Adipose tissue (tissue), 3 donors: ENCODE results near the gene CSRNP3. TPM values are rescaled to one million over a fixed set of nuclear protein-coding genes. Genes with fewer than 3 reads are reported as not detected.

Experiments used
- H3K27ac ChIP-seq: one replicate; pipeline ENCODE4 v1.5.1; 2013; ENCODE audit warnings: low read depth, low read length
- WGBS, 3 donors: extraction: QIAGEN DNeasy Blood & Tissue Kit; methylation state at CpG; one replicate each; pipeline ENCODE4 v1.1.7; 2013; 5-methylcytosine and 5-hydroxymethylcytosine counted together
- polyA plus RNA-seq, 3 donors: library from polyadenylated mRNA; stranded (reverse); fragments of 200-250 nt; gene quantifications; one replicate each; pipeline ENCODE4 v1.2.3, GENCODE V29; 2013
- donor health status: healthy with polysubstance abuse.
- donor health status: Bipolar disorder and iron deficiency.
- donor health status: healthy.

Gene CSRNP3
- polyA plus RNA-seq, 3 donors: 0.11 to 0.46 (median 0.45) TPM

DNA sequence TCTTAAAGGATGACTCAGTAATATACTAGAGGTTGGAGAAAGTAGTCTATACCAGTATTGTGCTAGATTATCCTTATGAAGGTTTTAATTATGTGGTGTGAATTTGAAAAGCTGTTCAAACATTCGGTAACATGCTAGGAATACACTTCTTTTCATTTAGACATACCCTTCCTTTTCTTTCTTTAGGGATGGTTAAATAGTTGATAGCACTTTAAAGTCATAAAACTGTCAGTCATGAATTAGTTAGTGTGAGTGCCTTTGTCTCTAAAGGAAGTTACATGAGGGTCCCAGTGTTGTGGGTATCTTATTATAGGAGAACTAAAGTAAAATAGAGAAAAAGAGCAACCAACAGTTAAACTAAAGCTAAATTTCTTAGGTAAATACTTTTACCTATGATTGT lies 149.3 kb downstream of the CSRNP3 start:
- 56 to 87% (median 67%) methylated on average over 1 of the region's 1 CpG for WGBS, 3 donors

DNA sequence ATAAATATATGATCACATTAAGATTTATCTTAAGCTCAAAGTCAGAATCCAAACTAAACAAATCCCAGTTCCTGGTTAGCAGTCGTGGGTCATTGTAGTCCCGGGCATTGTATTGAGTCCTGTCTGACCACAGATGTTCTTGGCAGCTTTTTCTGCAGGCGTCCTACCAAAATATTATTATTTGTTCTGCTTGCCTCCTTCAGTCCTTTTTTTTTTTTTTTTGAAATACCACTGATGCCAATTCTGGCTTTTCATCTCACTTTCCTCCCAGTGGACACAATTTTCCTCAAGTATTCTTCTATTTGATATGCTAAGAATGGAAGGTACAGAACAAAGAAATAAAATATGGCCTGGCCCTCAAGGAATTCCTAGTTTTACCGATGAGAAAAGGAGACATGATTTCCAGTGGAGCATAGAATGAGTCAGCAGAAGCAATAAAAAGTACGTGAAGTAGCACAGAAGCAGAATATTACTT lies 151.6 kb downstream of the CSRNP3 start:
- WGBS, 3 donors: 49 to 69% (median 57%) methylated on average over 5 of the region's 5 CpGs
- no peak overlapping the region for H3K27ac ChIP-seq

More for the DNA sequence above, 149.3 kb downstream of the CSRNP3 start:
- H3K27ac ChIP-seq: no peak overlapping the region

DNA sequence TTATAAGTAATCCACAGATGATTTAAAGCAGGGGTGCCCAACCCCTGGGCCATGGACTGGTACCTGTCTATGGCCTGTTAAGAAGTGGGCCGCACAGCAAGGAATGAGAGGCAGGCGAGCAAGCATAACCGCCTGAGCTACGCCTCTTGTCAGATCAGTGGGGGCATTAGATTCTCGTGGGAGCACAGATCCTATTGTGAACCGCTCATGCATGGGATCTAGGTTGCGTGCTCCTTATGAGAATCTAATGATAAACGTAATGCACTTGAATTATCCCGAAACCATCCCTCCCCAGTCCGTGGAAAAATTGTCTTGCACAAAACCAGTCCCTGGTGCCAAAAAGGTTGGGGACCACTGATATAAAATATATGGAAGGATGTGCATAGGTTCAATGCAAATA lies 153.7 kb downstream of the CSRNP3 start:
- no peak overlapping the region for H3K27ac ChIP-seq
- 96 to 98% (median 97%) methylated on average over 10 of the region's 10 CpGs for WGBS, 3 donors

DNA sequence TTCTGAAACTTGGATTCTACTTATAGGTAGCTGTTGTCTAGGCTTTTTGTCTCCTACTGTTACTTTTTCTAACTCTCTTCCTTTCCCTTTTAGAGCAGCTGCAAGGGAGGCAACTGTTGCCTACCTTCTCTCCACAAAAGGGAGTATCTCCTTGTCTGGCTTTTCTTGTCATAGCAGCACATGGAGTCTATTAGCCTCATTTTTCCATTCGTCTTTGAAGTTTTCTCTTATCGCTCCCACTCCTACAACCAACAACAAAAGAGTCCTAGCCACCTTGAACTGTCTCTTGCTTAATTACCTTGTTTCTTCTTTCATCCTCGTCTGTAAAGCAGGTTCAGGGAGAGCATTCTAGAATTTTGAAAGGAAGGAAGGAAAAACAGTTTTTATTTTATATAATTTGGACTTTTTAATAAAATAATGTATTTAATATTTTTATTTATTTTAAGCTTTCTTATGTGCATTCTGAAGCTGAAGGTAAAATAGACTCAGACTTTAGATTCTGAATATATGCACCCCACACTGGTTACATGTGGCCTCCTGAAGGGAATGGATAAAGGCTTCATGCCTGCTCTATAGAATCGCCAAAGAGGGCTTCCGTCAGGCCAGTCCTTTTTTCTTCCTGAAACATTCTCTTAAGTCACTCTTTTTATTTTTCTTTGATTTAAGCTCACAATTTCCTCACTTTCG lies 154.4 kb downstream of the CSRNP3 start:
- H3K27ac ChIP-seq: no peak overlapping the region
- 88 to 95% (median 88%) methylated on average over 6 of the region's 6 CpGs for WGBS, 3 donors

DNA sequence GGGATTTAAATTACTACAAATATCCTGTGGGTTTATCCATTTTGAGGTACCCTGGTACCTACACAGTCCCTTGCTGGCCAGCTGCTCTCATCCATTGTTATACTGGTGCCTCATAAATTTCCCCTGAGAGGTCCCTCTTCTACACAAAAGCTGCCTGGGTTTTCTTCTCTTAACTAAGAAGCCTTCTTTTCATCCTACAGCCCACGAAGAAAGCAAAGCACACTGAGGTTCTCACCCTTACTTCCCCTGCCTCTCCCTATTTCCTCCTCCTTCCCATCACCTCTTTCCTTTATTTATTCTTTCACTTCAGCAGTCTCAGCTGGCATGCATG lies 154.9 kb downstream of the CSRNP3 start:
- no peak overlapping the region for H3K27ac ChIP-seq

DNA sequence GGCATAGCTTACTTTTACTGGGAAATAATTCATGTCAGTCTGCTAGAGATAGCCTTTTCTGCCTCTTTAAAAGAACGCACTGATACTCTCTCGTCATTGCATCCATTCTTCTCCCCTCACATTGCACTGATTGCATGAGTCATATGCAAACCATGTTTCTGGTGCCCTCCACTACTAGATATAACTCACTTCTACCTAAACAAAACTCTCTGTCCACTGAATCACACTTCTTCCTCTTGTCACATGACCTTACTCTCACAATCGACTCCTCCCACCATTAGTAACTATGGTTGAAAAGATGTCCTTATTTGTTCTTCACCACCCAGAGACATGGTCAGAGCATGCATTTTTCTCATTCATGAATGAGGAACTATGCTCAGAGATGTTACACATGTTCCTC lies 158.0 kb downstream of the CSRNP3 start:
- no peak overlapping the region for H3K27ac ChIP-seq
- 90 to 98% (median 91%) methylated on average over 3 of the region's 3 CpGs for WGBS, 3 donors

More for the DNA sequence above, 154.9 kb downstream of the CSRNP3 start:
- WGBS, 3 donors: 73 to 82% (median 74%) methylated on average over 1 of the region's 1 CpG

DNA sequence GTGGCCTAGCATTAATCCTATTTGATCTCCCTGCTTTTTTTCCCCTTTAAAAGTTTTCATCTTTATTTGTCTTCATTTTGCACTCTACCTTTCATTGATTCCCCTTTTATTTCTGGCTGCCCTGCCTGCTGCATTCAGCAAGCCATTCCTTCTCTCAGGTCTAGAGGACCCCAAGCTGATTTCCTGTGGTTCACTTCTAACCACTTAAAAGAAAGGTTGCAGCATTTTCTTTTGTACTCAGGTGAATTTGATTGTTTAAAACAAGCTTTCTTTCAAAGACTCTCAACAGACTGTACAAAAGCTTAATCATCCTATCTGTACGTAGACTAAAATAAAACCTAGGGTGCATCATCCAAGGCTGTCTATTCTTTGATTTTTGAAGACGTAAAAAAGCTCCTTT lies 160.3 kb downstream of the CSRNP3 start:
- WGBS, 3 donors: 81 to 91% (median 87%) methylated on average over 2 of the region's 2 CpGs
- no peak overlapping the region for H3K27ac ChIP-seq

DNA sequence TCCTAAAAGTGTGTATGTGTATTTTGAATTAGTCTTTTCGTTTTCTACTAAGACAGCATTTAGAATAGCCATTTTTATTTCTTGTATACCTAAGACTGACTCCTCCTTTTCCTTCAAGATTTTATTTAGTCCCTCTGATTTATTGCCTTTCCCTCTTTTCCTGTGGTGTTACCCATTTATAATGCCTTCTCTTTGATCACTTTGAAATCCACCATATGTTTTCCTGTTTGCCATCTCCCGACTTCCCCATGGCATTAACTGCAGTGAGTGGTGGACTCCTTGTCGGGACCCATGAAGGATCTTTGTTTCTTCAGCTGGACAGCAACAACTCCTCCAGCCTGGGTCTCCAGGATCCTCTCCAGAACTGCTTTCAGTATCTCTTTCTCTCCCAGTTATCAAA lies 160.7 kb downstream of the CSRNP3 start:
- H3K27ac ChIP-seq: no peak overlapping the region
- WGBS, 3 donors: 60 to 85% (median 62%) methylated on average over 3 of the region's 3 CpGs

DNA sequence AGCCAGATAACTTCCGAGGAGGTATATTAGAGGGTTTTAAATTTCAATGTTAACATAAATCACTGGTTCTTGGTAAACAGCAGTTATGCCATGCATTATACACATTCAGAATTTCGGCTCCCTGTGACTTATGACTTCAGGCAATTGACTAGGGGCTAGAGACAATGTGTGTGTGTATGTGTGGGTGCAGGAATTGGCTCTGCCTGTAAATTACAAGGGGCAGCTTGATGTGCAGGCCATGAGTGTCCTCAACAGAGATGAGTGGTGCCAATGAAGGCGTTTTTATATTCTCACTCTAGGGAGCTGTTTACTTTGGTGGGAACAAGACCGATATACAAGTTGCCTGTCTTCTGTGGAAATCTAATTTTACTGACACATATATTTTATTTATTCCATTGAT lies 161.6 kb downstream of the CSRNP3 start:
- 71 to 91% (median 77%) methylated on average over 4 of the region's 4 CpGs for WGBS, 3 donors

DNA sequence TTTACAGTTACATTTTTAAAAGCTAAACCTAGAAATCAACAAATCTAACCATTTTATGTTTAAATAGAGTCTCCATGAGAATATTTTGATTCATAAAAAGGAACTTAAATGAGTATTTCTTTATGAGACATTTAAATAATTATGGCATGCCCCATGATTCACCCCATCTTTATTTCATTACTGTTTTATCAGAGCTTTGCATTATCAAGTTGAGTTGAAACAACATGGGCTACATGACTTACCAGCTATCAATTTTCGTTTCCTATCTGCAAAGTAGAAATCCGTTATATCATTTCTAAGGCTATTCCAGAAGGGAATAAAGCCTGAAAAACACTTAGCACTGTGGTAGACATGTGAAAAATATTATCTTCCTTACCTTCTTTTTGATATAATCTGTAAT lies 163.1 kb downstream of the CSRNP3 start:
- 83 to 86% (median 84%) methylated on average over 2 of the region's 2 CpGs for WGBS, 3 donors
- no peak overlapping the region for H3K27ac ChIP-seq

More for the DNA sequence above, 161.6 kb downstream of the CSRNP3 start:
- no peak overlapping the region for H3K27ac ChIP-seq

DNA sequence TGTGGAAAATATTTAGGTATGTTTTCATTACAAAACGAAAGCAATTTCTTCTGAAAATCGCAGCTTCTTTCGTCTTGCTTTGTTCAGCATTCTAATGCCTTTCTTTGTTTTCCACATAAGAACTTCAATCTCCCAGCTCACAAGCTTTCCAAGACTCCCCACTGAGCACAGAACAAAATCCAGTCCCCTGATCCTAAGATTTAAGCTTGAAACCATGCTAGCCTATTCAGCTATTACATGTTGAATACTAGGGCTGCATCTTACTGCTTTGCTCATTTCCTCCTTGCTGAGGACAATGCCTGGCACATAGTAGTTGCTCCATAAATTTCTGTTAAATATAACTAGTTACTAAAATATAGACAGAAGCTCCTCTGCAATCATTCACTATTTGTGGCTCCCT lies 163.9 kb downstream of the CSRNP3 start:
- no peak overlapping the region for H3K27ac ChIP-seq
- 86 to 88% (median 86%) methylated on average over 3 of the region's 3 CpGs for WGBS, 3 donors

DNA sequence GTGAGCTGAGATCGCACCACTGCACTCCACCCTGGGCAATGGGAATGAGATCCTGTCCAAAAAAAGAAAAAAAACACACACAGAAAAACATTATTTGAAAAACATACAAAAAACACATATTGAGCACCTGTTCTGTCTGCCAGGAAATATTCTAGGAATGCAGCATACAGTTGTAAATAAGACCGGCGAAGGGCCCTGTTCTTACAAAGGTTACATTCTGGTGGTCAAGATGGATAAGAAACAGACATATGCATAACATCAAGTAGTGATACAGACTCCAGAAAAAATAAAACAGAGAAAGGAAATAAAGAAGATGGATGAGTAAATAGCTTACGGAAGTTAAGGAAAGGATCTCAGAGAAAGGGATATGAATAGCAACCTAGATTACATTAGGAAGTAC lies 164.8 kb downstream of the CSRNP3 start:
- 77 to 89% (median 83%) methylated on average over 4 of the region's 4 CpGs for WGBS, 3 donors
- no peak overlapping the region for H3K27ac ChIP-seq

DNA sequence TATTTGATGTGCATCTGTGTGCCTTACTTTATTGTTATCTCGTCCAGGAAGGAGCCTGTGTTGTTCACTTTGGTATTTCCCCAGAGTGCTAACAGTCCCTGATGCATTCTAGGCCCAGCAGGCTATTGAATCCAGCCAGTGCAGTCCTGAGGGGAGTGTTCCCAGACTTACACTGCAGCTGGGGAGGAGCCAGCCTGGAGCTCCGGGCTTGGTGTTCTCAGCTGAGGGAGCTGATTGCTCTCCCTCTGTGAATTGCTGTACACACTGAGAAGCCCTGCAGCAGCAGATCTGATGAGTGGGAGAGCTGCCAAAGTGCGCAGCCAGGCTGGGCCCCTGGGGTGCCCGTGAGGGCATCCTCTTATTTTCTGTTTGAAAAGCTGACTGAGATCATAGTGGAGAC lies 165.4 kb downstream of the CSRNP3 start:
- no peak overlapping the region for H3K27ac ChIP-seq
- 42 to 48% (median 42%) methylated on average over 4 of the region's 4 CpGs for WGBS, 3 donors

DNA sequence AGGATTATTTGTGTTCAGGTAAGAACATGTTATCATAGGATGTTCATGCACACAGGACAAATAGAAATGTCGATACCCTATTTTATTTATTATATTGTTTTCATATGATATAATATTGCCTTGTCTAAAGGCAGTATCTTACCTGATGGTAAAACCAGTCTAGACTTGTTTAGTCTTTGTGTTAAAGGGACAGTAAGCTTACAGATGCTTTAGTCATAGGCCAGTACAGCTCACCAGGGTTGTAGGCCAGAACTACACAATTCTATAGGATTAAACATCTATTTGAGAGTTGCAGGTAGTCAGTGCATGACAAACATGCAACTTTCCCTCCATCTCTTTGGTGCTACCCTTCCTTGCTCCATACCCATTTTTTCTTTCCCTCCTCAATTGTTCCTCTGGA lies 166.0 kb downstream of the CSRNP3 start:
- no peak overlapping the region for H3K27ac ChIP-seq
- WGBS, 3 donors: 89 to 93% (median 91%) methylated on average over 1 of the region's 1 CpG

DNA sequence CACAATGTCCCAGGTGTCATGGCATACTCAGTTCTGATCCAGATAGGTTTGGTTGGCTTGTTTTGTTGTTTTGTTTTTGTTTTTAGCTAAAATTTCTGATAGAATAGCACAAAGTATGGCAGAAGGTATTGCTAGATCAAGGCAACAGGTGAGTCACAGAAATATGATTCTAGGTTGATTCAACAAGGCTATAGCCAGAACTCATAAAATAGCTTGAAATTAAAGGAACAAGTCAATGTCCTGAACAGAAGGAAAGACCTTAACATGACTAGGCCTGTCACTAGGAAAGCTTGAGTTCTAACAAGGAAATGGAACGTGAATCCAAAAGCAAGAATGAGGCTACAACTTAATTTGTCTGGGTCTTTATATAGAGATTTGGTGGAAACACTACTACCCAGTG lies 167.5 kb downstream of the CSRNP3 start:
- H3K27ac ChIP-seq: no peak overlapping the region
- WGBS, 3 donors: 91 to 97% (median 97%) methylated on average over 1 of the region's 1 CpG

DNA sequence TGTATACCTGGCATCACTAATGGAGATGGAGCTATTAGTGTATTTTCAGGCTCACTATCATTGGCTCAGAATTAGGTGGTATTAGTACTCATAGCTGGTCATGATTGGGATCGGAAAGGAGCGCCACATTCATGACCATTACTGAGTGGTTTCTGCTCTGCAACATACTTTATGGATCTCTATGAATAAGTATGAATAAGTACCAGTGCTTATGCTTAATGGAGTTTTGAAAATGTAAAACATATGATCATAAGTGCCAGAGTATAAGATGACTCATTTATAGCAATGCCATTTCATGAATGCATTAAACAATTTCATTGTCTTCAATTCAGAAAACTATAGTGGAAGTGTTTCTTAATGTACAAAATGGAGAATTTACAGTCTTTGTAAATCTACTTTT lies 167.9 kb downstream of the CSRNP3 start:
- no peak overlapping the region for H3K27ac ChIP-seq
- WGBS, 3 donors: 94 to 98% (median 98%) methylated on average over 2 of the region's 2 CpGs

DNA sequence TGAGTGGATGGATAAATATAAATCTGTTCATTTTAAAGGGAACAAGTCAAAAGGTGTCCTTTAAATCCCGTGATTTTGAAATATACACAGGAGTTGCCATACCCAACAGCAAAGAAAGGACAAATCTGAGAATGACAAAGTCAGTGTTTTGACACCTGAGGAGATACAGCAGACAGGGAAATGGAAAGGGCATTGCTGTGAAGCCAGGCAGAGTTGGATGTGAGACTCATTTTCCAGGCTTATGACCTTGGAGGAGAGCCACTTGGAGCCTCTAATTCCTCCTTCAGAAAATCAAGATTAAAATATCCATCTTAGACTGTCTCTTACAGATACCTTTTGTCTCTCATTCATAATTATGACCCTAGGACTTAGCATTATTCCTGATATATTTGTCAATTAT lies 170.0 kb downstream of the CSRNP3 start:
- 76 to 89% (median 79%) methylated on average over 1 of the region's 1 CpG for WGBS, 3 donors
- H3K27ac ChIP-seq: no peak overlapping the region

DNA sequence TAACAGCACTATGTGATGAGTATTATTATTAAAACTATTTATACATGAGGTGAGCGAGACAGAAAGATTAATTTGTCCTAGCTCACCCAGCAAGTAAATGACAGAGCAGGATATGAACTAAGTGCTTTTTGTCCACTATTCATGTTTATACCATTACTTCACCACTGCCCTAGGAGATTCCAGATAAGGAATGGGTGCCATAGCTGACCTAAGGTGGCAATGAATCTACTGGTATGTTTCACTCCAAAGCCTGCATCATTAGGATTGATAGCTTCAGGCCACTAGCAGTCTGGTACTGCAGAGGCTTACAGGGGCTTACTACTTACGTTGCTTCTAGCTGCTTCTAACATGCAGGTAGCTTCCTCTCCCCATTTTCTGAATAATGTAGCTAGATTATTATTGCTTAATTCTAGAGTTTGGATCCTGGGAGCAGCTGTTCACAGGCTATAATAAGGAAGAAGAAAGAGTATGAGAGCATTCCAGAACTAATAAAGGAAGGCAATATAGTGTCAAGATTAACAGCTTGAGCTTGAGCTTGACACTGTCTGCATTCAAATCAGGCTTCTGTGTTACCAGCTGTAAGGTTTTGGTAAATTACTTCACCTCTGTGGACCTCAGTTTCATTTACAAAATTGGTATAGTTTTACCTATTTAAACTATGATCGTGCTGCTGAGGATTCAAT lies 170.9 kb downstream of the CSRNP3 start:
- H3K27ac ChIP-seq: no peak overlapping the region
- WGBS, 3 donors: 62 to 85% (median 81%) methylated on average over 3 of the region's 3 CpGs

DNA sequence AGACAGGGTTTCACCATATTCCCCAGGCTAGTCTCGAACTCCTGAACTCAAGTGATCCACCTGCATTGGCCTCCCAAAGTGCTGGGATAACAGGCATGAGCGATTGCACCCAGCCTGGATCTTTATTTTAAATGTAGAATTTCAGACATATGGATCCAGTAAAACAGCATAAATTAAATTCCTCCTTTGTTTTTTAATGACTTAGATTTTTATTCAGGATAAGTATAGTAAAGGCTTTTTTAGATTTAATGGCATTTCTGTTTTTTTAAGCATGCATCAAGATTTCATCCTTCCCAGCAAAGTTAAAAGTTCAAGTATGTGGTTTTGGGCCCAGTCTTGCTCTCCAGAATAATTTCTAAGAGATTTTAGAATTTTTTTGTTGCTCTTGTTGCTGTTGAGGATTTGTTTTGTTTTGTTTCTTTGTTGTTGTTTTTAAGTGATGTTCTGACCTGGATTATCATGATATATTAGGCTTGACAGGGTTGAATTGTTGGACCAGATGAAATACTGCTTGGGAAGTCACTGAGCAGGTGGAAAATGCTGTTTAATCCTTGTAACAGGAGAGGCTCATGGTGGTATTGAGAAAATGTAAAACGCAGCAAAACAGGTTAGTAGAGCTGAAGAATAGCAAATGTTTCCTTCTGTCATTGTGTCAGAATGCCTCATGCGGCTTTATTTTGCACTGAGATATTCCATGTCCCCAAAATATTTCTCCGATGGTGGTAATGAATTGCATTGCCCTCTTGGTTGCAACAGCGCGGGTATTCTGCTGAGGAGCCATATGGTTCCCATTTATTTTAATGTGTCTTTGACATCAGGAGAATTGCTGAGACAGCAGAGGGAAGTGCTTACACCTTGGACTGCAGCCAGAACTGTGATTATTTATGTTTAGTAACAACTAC lies 176.7 kb downstream of the CSRNP3 start:
- no peak overlapping the region for H3K27ac ChIP-seq
- 54 to 76% (median 60%) methylated on average over 7 of the region's 7 CpGs for WGBS, 3 donors
